Measurements from ENCODE around the gene GCNT4. TPM values are rescaled to one million over a fixed set of nuclear protein-coding genes. Genes with fewer than 3 reads are reported as not detected.

GCNT4 gene
- total and polyA plus RNA-seq, 2 of the 8 experiments (the other 6 are each of a cell fraction or from before 2014, with no cell fraction given) = 1.1 to 14.5 TPM

- ChIA-PET POLR2A (ENCODE audit: partially characterized antibody) (no interaction called here), CTCF (ENCODE audit: partially characterized antibody) (no interaction called here)
- Histone ChIP-seq H3K36me3 (ENCODE audit: control insufficient read depth in 2 of 4, insufficient read depth in 4 of 4, low read length in 3 of 4) (peaks cover 0 to 6% (median 0%) of the 10 kb centered on the region in 4 experiments; a peak in 2 of 8 replicates), H3K56ac (replicated peaks; ENCODE audit: insufficient read length, low read depth, low read length) (no peak overlapping the region), H2BK12ac (ENCODE audit: low read depth, low read length) (no peak overlapping the region), H4K91ac (replicated peaks; ENCODE audit: insufficient read length, low read length) (no peak overlapping the region), H3K18ac (ENCODE audit: extremely low read depth, low read length) (no peak overlapping the region), H3K4me1 (replicated peaks in 1 of 4; ENCODE audit: control insufficient read depth in 3 of 4, insufficient read depth in 4 of 4, low read length in 3 of 4) (peaks cover 0 to 12% (median 6%) of the 10 kb centered on the region in 4 experiments; a peak in 5 of 7 replicates), H3K9me3 (ENCODE audit: insufficient read depth in 2 of 2, low read depth in 1 of 2, low read length in 1 of 2) (peaks cover 6 to 15% of the 10 kb centered on the region in 2 experiments), H3K27me3 (replicated peaks in 1 of 4; ENCODE audit: control insufficient read depth in 3 of 4, extremely low read depth in 1 of 4, insufficient read depth in 3 of 4, low read length in 3 of 4) (no peaks in the 10 kb centered on the region), H3K79me1 (ENCODE audit: low read depth, low read length) (no peaks in the 10 kb centered on the region), H4K20me1 (replicated peaks in 1 of 2; ENCODE audit: control insufficient read depth in 1 of 2, insufficient read depth in 2 of 2, low read length in 2 of 2) (no peaks in the 10 kb centered on the region), H4K8ac (ENCODE audit: extremely low read depth, insufficient read depth, low read length) (no peak overlapping the region), H3K27ac (ENCODE audit: low read depth, low read length) (no peak overlapping the region), H3K4me2 (ENCODE audit: insufficient read depth in 1 of 2, low read depth in 2 of 2, low read length in 2 of 2) (no peak overlapping the region), H2AK5ac (ENCODE audit: low read depth, low read length) (no peak overlapping the region), H2BK20ac (ENCODE audit: low read length) (no peak overlapping the region), H2BK120ac (replicated peaks; ENCODE audit: low read depth, low read length) (no peak overlapping the region), H3K79me2 (ENCODE audit: control insufficient read depth in 1 of 2, insufficient read depth in 2 of 2, low read length in 2 of 2) (no peaks in the 10 kb centered on the region), H3K4ac (replicated peaks; ENCODE audit: insufficient read length, low read depth, low read length) (no peak overlapping the region), H3K23ac (ENCODE audit: insufficient read length) (no peak overlapping the region), H2BK5ac (ENCODE audit: low read depth, low read length) (no peak overlapping the region), H3K14ac (ENCODE audit: insufficient read length) (no peak overlapping the region), H3K9ac (replicated peaks in 1 of 4; ENCODE audit: extremely low read depth in 1 of 4, low read depth in 3 of 4, low read length in 3 of 4) (no peak overlapping the region), H2AFZ (ENCODE audit: low read length) (no peak overlapping the region), H4K5ac (ENCODE audit: insufficient read length, low read depth, low read length) (no peak overlapping the region), H2BK15ac (ENCODE audit: low read length) (no peak overlapping the region), H3K23me2 (ENCODE audit: low read depth, low read length) (no peaks in the 10 kb centered on the region), H3K4me3 (ENCODE audit: extremely low read depth in 1 of 4, insufficient read depth in 2 of 4, low read depth in 3 of 4, low read length in 4 of 4) (no peak overlapping the region)
- no peak for FAIRE-seq
- WGBS, 2 experiments (ENCODE audit: extremely low coverage in 1 of 2, insufficient coverage in 1 of 2, insufficient read length in 1 of 2, insufficient replicate concordance in 2 of 2, low coverage in 1 of 2, low lambda C conversion rate in 2 of 2, missing lambda C conversion rate in 1 of 2) = 100% methylated on average over 1 of the region's 1 CpG; no CpG with 5 or more reads in 1 of the 2 experiments
- DNase-seq (ENCODE audit: low read depth in 1 of 2, low spot score in 2 of 2) = no peak
- no peak for TF ChIP-seq BCL11A (IDR thresholded peaks at IDR 0.05; ENCODE audit: low read depth in 2 of 2, low read length in 2 of 2)
- no peak for TF ChIP-seq CBX5 (IDR thresholded peaks at IDR 0.05; ENCODE audit: low read depth, low read length)
- TF ChIP-seq NANOG (IDR thresholded peaks at IDR 0.05; ENCODE audit: insufficient read depth, low read depth, low read length, poor library complexity, severe bottlenecking) = no peak
- TF ChIP-seq E2F6 (IDR thresholded peaks at IDR 0.05) = no peak
- TF ChIP-seq TCF12 (IDR thresholded peaks at IDR 0.05; ENCODE audit: low read depth, low read length) = no peak
- TF ChIP-seq PHF8 (conservative IDR thresholded peaks at IDR 0.05; ENCODE audit: low read depth, low read length) = no peak
- TF ChIP-seq KDM1A (IDR thresholded peaks at IDR 0.05; ENCODE audit: borderline replicate concordance, low read length) = no peak
- no peak for TF ChIP-seq SIX5 (IDR thresholded peaks at IDR 0.05; ENCODE audit: low read depth, low read length)
- no peak for TF ChIP-seq CTBP2 (IDR thresholded peaks at IDR 0.05; ENCODE audit: borderline replicate concordance, insufficient read depth, insufficient read length, low read length)
- no peak for TF ChIP-seq RXRA (IDR thresholded peaks at IDR 0.05; ENCODE audit: insufficient read depth, low read depth, low read length)
- TF ChIP-seq SIN3A (conservative IDR thresholded peaks at IDR 0.05 in 1 of 2, IDR thresholded peaks at IDR 0.05 in 1 of 2; ENCODE audit: low read depth in 1 of 2, low read length in 2 of 2) = no peak
- TF ChIP-seq USF2 (IDR thresholded peaks at IDR 0.05; ENCODE audit: low read length) = no peak
Observed at GRCh38 chr5:75005561-75005960, 46.8 kb downstream of the GCNT4 start.
